G401 (cell line): Measurements from ENCODE around the gene KCNA3. TPM values are rescaled to one million over a fixed set of nuclear protein-coding genes. Genes with fewer than 3 reads are reported as not detected.
A peak's percentile ranks its signal among the peaks of the same experiment; 100 is the strongest.
"Not testable (repeated sequence)": the region's sequence is repeated elsewhere in the genome, so short reads cannot be mapped to it uniquely, and the experiment has no call there.

Experiments
- DNase-seq: peaks from one replicate; pipeline ENCODE4 v3.0.0-alpha.2; 2015; ENCODE audit warnings: low spot score
- in situ Hi-C: cut with HindIII; loops from 2 replicates; pipeline ENCODE4 v1.10.0; 2016; ENCODE audit warnings: low sequenced_read_pairs, mixed read lengths
- total RNA-seq: library from RNA; depleted of rRNA; stranded (reverse); fragments of >200 nt; shearing (Covaris generic); gene quantifications from 2 replicates; pipeline ENCODE4 v1.2.3, GENCODE V29; 2014

Gene KCNA3
- total RNA-seq, 1 experiment from 2014 or later: not detected

DNA sequence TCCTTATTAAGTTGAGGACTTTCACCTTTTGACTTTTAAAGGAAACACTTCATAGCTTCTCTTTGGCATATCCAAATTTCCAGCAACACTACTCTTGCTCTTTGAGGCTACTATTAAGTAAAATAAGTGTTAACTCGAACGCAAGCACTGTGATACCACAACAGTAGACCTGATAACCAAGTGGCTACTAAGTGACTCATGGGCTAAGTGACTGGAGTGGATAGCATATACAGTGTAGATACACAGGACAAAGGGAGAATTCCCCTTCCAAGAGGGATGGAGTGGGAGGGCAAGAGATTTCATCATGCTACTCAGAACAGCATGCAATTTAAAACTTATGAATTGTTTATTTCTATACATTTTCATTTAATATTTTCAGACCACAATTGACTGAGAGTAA, 9.8 kb upstream of the KCNA3 start:
- in situ Hi-C loops: no loop called here
- no peak for DNase-seq

DNA sequence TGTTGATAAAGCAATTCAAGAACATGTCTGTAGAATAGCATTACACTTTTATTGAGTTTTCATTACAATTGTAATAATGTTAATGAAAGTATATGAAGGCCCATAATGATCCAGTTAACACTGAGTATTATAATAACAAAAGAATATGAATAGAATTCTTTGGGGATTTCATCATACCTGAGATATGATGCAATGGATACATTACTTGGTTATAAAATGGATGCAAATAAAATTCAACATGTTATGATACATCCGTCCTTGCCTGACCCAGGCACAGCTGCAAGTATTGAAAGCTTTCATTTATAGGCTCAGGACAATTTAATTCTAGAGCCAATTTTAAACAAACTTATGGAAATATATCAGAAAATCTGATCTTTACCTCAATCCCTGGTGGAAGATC, 8.2 kb upstream of the KCNA3 start:
- in situ Hi-C loops: no loop called here

DNA sequence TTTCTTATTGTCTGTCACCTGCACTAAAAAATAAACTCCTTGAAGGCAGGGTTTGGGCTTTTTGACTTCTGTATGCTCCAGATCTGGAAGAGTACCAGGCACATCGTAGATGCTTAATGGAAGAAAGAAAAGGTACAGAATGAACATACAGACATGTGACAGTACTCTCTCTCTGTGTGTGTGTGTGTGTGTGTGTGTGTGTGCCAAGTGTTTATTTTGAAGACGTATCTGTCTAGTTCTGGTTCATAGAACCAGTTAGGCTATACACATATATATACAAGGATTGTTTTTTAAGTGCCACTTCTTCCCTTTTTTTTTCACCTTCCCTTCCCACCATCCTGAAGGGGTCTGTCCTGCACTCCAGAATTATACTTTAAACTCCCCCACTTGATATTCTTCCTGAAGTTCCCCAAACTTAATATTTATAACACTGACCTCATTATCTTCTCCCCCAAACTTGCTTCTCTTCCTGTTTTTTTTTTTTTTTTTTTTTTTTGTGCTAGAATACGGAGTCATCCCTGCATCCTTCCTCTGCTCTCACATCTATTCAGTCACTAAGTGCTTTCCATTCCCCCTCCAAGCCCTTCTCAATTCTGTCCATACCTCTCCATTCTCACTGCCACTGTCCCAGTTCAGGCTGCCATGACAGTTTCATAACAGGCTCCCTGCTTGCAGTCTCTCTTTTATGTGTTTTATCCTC, 5.4 kb upstream of the KCNA3 start:
- in situ Hi-C loops: no loop called here
- no peak for DNase-seq

More for the DNA sequence above, 8.2 kb upstream of the KCNA3 start:
- DNase-seq: no peak

DNA sequence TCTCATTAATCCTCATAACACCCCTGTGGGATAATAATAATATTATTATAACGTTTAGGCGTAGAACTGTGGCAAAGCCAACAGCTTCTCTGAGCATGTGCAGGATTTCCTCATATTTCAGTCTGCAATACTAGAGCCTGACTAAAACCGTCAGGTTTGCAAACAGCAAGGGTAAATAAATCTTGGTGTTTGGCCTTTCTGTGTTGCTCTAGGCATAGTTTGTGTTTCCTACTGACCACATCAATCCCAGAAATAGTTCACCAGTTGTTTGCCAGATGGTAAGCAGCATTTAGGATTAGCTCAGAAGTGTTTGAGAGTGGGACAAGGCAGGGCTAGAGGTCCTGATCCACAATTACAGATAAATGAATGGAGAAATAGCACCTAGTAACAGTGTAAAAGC, 2.8 kb upstream of the KCNA3 start:
- no peak for DNase-seq
- in situ Hi-C loops: no loop called here

DNA sequence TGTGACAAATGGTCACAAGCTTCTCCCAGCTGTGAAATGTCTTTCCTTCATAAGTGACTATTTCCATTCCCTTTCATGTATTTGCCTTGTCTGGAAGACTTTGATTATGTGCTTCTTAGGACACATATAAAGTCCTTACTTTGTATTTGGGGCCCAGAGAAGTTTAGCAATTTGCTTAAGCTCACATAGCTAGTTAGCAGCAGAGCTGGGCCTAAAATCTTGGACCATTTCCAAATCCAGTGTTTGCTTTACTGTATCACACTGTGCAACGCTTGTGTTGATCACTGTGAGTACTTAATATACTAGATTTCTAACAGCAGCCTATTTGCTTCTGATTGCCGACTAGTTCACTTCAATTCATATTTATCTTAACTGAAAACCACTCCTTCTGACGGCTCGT, 2.2 kb upstream of the KCNA3 start:
- no peak for DNase-seq
- in situ Hi-C loops: no loop called here

DNA sequence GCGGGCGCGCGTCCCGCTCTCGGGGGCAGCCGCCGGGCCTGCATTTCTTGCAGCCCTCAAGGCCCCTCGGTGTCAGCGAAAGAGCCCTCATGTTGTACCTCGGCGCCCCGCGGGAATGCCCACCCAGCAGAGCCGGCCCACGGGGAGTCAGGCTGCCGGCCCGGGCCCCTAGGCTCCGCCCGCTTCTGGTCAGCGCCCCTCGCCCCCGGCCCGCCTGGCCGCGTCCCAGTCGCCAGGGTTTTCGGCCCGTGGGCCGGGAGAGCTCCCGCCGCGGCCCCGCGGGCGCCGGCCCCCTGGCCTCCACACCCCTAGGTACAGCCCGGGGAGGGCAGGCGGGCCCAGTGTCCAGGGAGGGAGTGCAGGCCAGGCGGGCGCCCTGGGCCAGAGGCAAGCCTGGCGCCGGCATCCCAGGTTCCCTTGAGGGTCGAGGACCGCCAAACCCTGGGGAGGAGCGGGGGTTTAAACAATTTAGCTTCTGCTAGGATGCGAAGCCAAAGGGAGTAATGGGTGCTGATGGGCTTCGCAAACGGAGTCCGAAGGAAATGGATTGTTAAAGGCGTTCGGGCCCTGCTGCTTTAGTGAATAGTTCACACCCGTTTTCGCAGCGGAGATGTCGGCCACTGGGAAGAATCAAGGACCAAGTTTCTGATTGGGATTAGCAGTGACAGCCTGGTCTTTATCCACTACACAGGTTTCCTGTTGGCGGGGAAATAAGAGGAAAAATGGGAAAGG, 486 bp upstream of the KCNA3 start:
- in situ Hi-C loops: no loop called here
- peak; percentile 68 for DNase-seq

DNA sequence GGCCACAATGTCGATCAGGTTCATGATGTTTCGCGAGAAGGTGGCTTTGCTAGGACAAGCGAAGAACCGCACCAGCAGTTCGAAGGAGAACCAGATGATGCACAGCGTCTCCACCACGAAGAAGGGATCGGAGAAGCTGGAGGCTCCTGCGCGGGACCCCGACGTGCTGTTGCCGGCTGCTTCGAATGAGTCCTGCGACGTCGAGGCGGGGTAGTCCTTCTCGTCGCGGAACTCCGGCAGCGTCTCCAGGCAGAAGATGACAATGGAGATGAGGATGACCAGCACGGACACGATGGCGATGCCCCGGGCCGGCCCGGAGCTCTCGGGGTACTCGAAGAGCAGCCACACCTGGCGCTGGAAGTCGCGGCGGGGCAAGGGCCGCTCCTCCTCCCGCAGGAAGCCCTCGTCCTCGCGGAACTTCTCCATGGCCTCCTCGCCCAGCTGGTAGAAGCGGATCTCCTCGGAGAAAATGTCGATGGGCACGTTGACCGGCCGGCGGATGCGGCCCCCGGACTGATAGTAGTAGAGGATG, 869 bp downstream of the KCNA3 start:
- no peak for DNase-seq
- in situ Hi-C loops: no loop called here

DNA sequence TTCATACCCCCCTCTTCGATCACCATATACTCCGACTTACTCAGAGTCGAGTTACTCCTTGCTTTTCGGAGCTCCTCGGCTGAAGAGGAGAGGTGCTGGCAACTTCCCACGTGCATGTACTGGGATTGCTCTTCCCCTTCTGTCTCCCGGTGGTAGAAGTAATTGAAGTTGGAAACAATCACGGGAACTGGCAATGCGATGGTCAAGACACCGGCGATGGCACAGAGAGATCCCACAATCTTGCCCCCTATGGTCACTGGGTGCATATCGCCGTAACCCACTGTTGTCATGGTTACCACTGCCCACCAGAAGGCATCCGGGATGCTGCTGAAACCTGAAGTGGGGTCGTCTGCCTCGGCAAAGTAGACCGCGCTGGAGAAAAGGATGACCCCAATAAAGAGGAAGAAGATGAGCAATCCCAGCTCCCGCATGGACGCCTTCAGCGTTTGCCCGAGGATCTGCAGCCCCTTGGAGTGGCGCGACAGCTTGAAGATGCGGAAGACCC, 1.5 kb downstream of the KCNA3 start:
- peak; percentile 77 for DNase-seq
- in situ Hi-C loops: no loop called here

DNA sequence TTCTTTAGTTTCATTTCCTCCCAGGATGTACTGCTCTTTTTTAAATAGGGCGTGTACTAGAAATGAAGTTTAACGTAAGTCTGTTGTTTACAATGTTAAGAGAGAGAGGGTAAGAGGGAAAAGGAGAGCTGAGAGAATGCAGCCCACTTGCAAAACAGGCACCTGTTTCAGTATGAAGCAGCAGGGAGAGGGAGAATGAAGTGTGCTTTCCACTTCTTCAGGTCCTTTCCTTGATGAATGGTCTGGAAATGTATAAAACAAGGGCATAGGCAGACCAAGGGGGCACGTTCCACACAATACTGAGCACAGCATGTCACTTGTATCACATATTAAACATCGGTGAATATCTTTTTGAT, 2.0 kb downstream of the KCNA3 start:
- in situ Hi-C loops: no loop called here
- peak; percentile 49 for DNase-seq

DNA sequence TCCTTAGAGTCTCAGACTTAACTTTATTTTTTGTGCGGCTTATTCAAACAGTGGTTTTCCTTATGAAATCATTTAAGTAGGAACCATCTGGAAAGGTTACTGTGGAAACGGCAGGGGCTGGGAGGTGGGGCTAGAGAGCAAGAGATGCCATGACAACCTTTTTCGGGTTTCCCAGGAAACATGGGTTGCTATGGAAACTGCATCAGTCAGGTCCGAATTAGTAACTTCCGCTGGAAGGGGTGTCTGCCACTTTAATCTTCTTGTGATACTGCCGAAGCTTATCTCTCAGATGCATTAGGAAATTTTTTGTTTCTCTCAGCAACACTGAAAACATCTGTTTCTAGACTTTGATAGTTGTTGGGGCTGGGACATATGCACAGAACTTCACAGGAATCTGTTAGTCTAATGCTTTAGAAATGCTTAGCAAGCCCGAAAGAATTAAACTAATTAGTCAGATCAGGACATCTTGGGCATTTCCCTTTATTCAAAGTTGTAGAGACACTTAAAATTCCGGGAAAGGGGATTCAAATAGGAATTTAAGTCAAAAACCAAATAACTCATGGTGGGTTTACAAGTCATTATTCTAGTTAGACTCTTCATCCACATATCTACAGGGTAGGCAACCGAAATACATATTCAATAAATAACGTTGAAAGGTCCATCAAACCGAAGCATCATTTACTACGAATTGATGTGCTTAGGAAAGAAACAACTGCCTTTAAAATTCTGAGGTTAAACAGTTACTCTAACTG, 2.6 kb downstream of the KCNA3 start:
- in situ Hi-C loops: no loop called here
- peak; percentile 97 for DNase-seq

DNA sequence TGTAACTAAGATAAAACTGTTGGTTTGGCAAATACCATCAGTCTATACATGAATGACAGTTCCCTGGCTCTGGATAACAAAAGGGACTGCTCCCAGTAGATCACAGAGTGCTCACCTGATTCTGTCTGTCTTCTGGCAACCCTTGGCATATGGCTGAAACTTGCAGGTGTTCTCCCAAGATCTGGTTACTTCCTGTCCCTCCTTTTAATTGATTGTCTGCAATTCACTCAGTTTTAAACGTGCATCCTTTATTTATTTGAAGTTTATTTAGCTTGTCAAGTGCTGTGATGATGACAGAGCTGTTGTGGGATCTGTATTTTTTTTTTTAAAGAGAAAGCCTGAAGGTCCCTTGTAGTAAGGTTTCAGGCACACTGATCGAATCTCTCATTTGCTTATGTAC, 3.4 kb downstream of the KCNA3 start:
- DNase-seq: peak; percentile 47
- in situ Hi-C loops: no loop called here

DNA sequence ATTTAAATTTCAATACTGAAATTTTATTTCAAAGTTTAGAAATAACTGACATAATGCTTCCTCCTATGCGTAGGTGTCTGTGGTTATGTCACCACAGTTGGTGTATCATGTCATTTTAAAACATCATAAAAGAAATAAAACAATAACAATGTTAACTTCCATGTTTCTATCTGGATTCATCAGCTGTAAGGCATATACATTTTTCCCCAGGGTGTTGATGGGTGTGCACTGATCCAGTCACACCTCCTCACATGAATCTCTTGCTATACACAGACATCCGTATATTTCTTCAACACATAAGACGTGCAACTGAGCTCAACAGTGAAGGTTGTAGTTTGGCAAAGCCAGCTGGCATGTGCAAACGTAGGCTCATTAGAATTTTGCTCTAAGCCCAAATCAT, 6.2 kb downstream of the KCNA3 start:
- DNase-seq: peak; percentile 33
- in situ Hi-C loops: no loop called here

DNA sequence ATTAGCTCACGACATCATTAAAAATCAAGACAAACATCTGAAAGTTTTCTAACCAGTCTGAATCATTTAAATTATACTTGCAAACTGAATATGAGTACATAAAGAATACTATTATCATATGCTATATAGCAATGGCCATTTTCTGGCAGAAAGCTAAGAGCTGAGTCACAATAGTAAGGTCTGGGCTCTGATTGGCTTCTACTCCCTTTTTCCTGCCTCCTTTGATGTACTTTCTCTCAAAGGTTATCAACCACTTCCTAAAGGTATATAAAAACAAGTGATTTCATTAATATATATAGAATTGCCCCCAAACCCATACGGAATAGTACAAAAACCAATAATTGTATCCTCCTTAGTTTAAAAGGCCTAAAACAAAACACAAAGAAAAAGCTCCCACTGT, 7.0 kb downstream of the KCNA3 start:
- DNase-seq: no peak
- in situ Hi-C loops: no loop called here

DNA sequence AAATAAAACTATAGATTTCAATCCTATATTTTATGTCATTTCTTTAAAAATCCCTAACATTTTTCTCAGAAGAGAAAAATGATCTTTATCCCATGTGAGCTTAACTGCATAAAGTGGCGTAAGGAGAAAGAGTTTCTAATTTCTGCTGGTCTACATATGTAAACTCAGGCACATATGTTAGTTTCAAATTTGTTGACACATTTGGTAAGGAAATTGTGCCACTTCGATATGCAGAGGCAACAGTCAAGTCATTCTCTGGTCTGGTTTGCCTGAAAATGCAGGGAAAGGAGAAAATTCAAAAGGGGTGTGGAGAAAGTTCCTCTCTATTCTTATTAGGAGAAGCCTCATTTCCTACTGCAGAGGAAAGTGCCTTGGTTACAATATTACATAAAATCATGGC, 11.5 kb downstream of the KCNA3 start:
- in situ Hi-C loops: no loop called here
- DNase-seq: no peak

DNA sequence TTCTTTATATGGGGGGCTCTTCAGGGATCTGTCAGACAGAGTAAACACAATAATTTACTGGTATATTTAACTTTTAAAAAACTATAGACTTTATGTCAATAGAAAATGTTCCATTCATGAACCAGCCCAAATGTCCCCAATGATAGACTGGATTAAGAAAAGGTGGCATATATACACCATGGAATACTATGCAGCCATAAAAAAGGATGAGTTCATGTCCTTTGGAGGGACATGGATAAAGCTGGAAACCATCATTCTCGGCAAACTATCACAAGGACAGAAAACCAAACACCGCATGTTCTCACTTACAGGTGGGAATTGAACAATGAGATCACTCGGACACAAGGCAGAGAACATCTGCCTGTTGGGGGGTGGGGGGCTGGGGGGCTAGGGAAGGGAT, 15.2 kb downstream of the KCNA3 start:
- in situ Hi-C loops, DNase-seq: not testable (repeated sequence)

DNA sequence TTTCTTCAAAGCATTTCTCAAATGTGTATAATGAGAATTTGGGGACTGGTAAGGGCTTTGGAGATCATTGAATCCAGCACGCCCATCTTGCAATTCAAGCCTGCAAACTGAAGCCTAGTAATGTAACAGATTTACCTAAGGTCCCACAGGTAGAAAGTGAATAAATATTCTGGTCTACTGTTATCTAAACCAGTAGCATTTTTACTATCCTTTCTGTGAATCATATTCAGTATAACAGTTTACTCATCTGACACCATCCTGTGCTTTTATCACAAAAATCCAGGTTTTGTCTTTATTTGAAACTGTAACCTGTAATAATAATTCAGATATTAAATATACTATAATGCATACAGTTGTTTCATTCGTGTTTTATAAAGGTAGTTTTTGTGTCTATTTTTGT, 17.4 kb downstream of the KCNA3 start:
- in situ Hi-C loops: no loop called here
- DNase-seq: no peak

DNA sequence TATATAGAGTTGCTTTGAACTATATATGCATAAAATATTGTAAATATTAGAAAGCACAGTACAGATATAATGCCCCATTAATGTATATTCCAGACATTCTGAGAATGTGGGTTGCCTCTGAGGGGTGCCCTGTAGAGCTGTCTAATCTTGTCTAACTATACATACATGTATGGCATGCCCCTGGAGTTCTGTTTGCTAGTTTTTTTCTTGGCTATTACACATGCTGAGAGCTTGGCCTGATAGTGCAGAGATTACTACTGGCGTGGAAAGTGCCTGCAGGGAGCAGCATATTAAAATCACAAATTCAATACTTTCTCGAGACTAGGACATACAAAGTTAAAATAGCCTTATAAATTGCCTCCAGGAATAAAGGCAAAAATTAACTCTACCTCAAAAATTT, 24.1 kb downstream of the KCNA3 start:
- no peak for DNase-seq
- in situ Hi-C loops: no loop called here

DNA sequence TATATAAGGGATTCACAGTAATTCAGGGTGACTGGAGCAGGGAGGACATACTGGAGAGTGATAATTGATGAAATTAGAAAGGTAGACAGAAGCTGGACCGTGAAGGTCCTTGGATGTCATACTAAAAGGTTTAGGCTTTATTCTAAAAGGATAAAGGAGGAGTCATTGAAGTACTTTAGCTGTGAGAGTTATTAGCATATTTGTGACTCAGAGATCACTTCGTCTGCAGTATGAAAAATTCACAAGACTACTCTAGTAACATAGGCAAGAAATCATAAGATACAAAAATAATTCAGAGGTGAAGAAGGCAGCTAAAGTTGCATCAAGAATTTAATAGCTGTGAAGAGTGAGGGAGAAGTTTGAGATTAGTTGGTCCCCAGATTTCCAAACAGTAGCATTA, 26.3 kb downstream of the KCNA3 start:
- DNase-seq: no peak
- in situ Hi-C loops: no loop called here

DNA sequence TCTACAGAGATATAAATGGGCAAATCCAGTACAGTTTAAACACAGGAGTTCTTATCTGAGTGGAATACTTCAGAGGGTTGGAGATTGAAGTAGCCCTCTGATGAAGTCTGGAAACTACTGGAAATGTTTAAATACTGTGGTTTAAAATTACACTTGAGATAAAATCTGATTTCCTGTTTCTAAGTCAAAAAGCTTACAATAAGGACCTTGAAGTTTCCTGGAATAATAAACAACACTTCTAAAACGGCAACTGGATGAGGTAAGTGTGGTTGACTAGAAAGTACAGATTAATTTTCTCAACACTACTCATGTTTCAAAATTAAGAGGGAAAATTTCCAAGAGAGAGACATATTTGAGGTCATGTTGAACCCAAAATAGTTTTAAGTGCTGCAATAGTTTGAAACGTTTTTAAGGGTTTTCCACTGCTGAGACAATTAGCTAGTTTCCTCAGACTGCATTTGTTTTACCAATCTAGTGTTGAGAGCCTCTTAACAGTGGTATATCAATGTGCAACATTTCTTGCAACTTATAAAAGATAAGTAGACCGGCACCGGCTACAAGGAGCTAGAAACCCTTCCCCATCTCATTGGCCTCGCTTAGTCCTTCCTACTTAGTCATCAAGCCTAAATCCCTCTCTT, 27.4 kb downstream of the KCNA3 start:
- DNase-seq: no peak
- in situ Hi-C loops: no loop called here
